T-helper 1 cell treated with Interleukin-12 subunit alpha and Interleukin-12 subunit beta and Interleukin-4 antibody, amounts not matched to agents 30 μg/mL and 1 μg/mL, for 36 hours (primary cell): ENCODE measurements around the gene NLE1.

Experiments used
- H3K27ac Mint-ChIP-seq: one replicate; pipeline ENCODE4 v1.8.0; 2021; ENCODE audit warnings: mild to moderate bottlenecking, mixed read lengths
- H3K27me3 Mint-ChIP-seq: one replicate; pipeline ENCODE4 v1.8.0; 2021; ENCODE audit warnings: low read depth, mixed read lengths
- H3K36me3 Mint-ChIP-seq: one replicate; pipeline ENCODE4 v1.8.0; 2021; ENCODE audit warnings: low read depth, mixed read lengths
- H3K4me1 Mint-ChIP-seq: one replicate; pipeline ENCODE4 v1.8.0; 2021; ENCODE audit warnings: low read depth, mixed read lengths
- H3K4me3 Mint-ChIP-seq: one replicate; pipeline ENCODE4 v1.8.0; 2021; ENCODE audit warnings: mild to moderate bottlenecking, moderate library complexity, mixed read lengths
- H3K9me3 Mint-ChIP-seq: one replicate; pipeline ENCODE4 v1.8.0; 2021; ENCODE audit warnings: mixed read lengths

NLE1 gene

GRCh38 chr17:35170968-35171771, 29.1 kb upstream of the NLE1 start:
- Mint-ChIP-seq H3K4me3 (peak overlapping the region; percentile 21), H3K4me1 (peaks cover 21% of the 10 kb centered on the region), H3K27ac (peak overlapping the region; percentile 57), H3K27me3 (no peaks in the 10 kb centered on the region), H3K9me3 (no peaks in the 10 kb centered on the region), H3K36me3 (no peaks in the 10 kb centered on the region)

GRCh38 chr17:35169835-35170363, 27.8 kb upstream of the NLE1 start:
- Mint-ChIP-seq H3K4me1 (peaks cover 16% of the 10 kb centered on the region), H3K4me3 (no peak overlapping the region), H3K27ac (no peak overlapping the region), H3K27me3 (no peaks in the 10 kb centered on the region), H3K9me3 (no peaks in the 10 kb centered on the region), H3K36me3 (no peaks in the 10 kb centered on the region)

GRCh38 chr17:35167666-35168065, 25.6 kb upstream of the NLE1 start:
- no peaks in the 10 kb centered on the region for H3K27me3 Mint-ChIP-seq
- no peaks in the 10 kb centered on the region for H3K36me3 Mint-ChIP-seq
- no peak overlapping the region for H3K4me3 Mint-ChIP-seq
- H3K4me1 Mint-ChIP-seq: peaks cover 13% of the 10 kb centered on the region
- no peak overlapping the region for H3K27ac Mint-ChIP-seq
- H3K9me3 Mint-ChIP-seq: no peaks in the 10 kb centered on the region

GRCh38 chr17:35167046-35167445, 24.9 kb upstream of the NLE1 start:
- Mint-ChIP-seq H3K9me3 (no peaks in the 10 kb centered on the region), H3K27me3 (no peaks in the 10 kb centered on the region), H3K27ac (no peak overlapping the region), H3K4me3 (no peak overlapping the region), H3K36me3 (no peaks in the 10 kb centered on the region), H3K4me1 (peaks cover 15% of the 10 kb centered on the region)

GRCh38 chr17:35166526-35166925, 24.4 kb upstream of the NLE1 start:
- no peaks in the 10 kb centered on the region for H3K36me3 Mint-ChIP-seq
- peaks cover 16% of the 10 kb centered on the region for H3K4me1 Mint-ChIP-seq
- no peaks in the 10 kb centered on the region for H3K9me3 Mint-ChIP-seq
- no peak overlapping the region for H3K27ac Mint-ChIP-seq
- no peak overlapping the region for H3K4me3 Mint-ChIP-seq
- H3K27me3 Mint-ChIP-seq: no peaks in the 10 kb centered on the region

GRCh38 chr17:35164716-35165115, 22.6 kb upstream of the NLE1 start:
- Mint-ChIP-seq H3K4me1 (peaks cover 31% of the 10 kb centered on the region), H3K9me3 (no peaks in the 10 kb centered on the region), H3K27me3 (no peaks in the 10 kb centered on the region), H3K4me3 (no peak overlapping the region), H3K36me3 (peaks cover 3% of the 10 kb centered on the region), H3K27ac (no peak overlapping the region)

GRCh38 chr17:35163886-35164285, 21.8 kb upstream of the NLE1 start:
- Mint-ChIP-seq H3K4me3 (no peak overlapping the region), H3K4me1 (peaks cover 31% of the 10 kb centered on the region), H3K27me3 (no peaks in the 10 kb centered on the region), H3K36me3 (peaks cover 3% of the 10 kb centered on the region), H3K27ac (no peak overlapping the region), H3K9me3 (no peaks in the 10 kb centered on the region)

GRCh38 chr17:35162755-35163154, 20.7 kb upstream of the NLE1 start:
- no peaks in the 10 kb centered on the region for H3K27me3 Mint-ChIP-seq
- H3K9me3 Mint-ChIP-seq: no peaks in the 10 kb centered on the region
- H3K27ac Mint-ChIP-seq: no peak overlapping the region
- H3K36me3 Mint-ChIP-seq: peaks cover 3% of the 10 kb centered on the region
- no peak overlapping the region for H3K4me3 Mint-ChIP-seq
- peaks cover 31% of the 10 kb centered on the region for H3K4me1 Mint-ChIP-seq

- H3K4me3 Mint-ChIP-seq: peak overlapping the region; percentile 38
- no peaks in the 10 kb centered on the region for H3K9me3 Mint-ChIP-seq
- peaks cover 3% of the 10 kb centered on the region for H3K36me3 Mint-ChIP-seq
- H3K27me3 Mint-ChIP-seq: no peaks in the 10 kb centered on the region
- peaks cover 29% of the 10 kb centered on the region for H3K4me1 Mint-ChIP-seq
- H3K27ac Mint-ChIP-seq: peak overlapping the region; percentile 58
Observed at GRCh38 chr17:35161281-35161761, 19.2 kb upstream of the NLE1 start.

- H3K4me3 Mint-ChIP-seq: peak overlapping the region; percentile 38
- no peaks in the 10 kb centered on the region for H3K27me3 Mint-ChIP-seq
- no peaks in the 10 kb centered on the region for H3K9me3 Mint-ChIP-seq
- peaks cover 3% of the 10 kb centered on the region for H3K36me3 Mint-ChIP-seq
- H3K27ac Mint-ChIP-seq: peak overlapping the region; percentile 58
- H3K4me1 Mint-ChIP-seq: peaks cover 29% of the 10 kb centered on the region
Observed at GRCh38 chr17:35160354-35161201, 18.5 kb upstream of the NLE1 start.

- Mint-ChIP-seq H3K4me3 (no peak overlapping the region), H3K27ac (no peak overlapping the region), H3K9me3 (no peaks in the 10 kb centered on the region), H3K4me1 (peaks cover 26% of the 10 kb centered on the region), H3K36me3 (peaks cover 3% of the 10 kb centered on the region), H3K27me3 (no peaks in the 10 kb centered on the region)
Observed at GRCh38 chr17:35159940-35160339, 17.8 kb upstream of the NLE1 start.

- Mint-ChIP-seq H3K4me3 (no peak overlapping the region), H3K36me3 (no peaks in the 10 kb centered on the region), H3K4me1 (peaks cover 3% of the 10 kb centered on the region), H3K27me3 (peaks cover 21% of the 10 kb centered on the region), H3K27ac (no peak overlapping the region), H3K9me3 (no peaks in the 10 kb centered on the region)
Observed at GRCh38 chr17:35155246-35155645, 13.1 kb upstream of the NLE1 start.

- Mint-ChIP-seq H3K36me3 (no peaks in the 10 kb centered on the region), H3K27ac (no peak overlapping the region), H3K4me1 (no peaks in the 10 kb centered on the region), H3K4me3 (no peak overlapping the region), H3K27me3 (peaks cover 21% of the 10 kb centered on the region), H3K9me3 (no peaks in the 10 kb centered on the region)
Observed at GRCh38 chr17:35154196-35155165, 12.4 kb upstream of the NLE1 start.
